Lung (tissue), 12 donors: ENCODE measurements around the gene LPAR1. TPM values are rescaled to one million over a fixed set of nuclear protein-coding genes. Genes with fewer than 3 reads are reported as not detected.

Experiments used
- ATAC-seq: fragments of 200-7000 bp; cut with Tn5 transposase; one replicate; pipeline ENCODE4 v1.9.1; 2020; ENCODE audit warnings: moderate number of reproducible peaks; ENCODE audit not compliant: insufficient read depth, low FRiP score
- DNase-seq, 3 donors: peaks; one replicate each; pipeline ENCODE4 v3.0.0-alpha.2; 2013 to 2017
- H3K27ac ChIP-seq, 2 donors: one replicate each; pipeline ENCODE4 v1.5.1; 2013; ENCODE audit warnings: mild to moderate bottlenecking in 2 of 2, moderate library complexity in 2 of 2, control low read depth in 1 of 2, inconsistent platforms in 1 of 2, low read depth in 1 of 2, low read length in 1 of 2
- H3K27me3 ChIP-seq, 3 donors: one replicate each; pipeline ENCODE4 v1.5.1; 2013; ENCODE audit warnings: low read length in 2 of 3; ENCODE audit not compliant: control insufficient read depth in 3 of 3, insufficient read depth in 3 of 3
- H3K36me3 ChIP-seq, 4 donors: one replicate each; pipeline ENCODE4 v1.5.1; 2013; ENCODE audit warnings: low read length in 4 of 4, mild to moderate bottlenecking in 1 of 4, moderate library complexity in 1 of 4; ENCODE audit not compliant: control insufficient read depth in 4 of 4, insufficient read depth in 4 of 4
- H3K4me1 ChIP-seq, 5 donors: one replicate each; pipeline ENCODE4 v1.5.1; 2013; ENCODE audit warnings: low read length in 5 of 5, mild to moderate bottlenecking in 2 of 5, moderate library complexity in 1 of 5; ENCODE audit not compliant: control insufficient read depth in 5 of 5, insufficient read depth in 5 of 5
- H3K4me3 ChIP-seq: one replicate; pipeline ENCODE4 v1.5.1; 2013; ENCODE audit warnings: mild to moderate bottlenecking, control low read depth, moderate library complexity
- H3K9ac ChIP-seq, 2 donors: one replicate each; pipeline ENCODE4 v1.5.1; 2013; ENCODE audit warnings: low read length in 2 of 2, control low read depth in 1 of 2; ENCODE audit not compliant: insufficient read depth in 1 of 2
- H3K9me3 ChIP-seq, 4 donors: one replicate each; pipeline ENCODE4 v1.5.1; 2013; ENCODE audit warnings: low read length in 3 of 4, mild to moderate bottlenecking in 1 of 4, moderate library complexity in 1 of 4; ENCODE audit not compliant: control insufficient read depth in 4 of 4, insufficient read depth in 3 of 4
- WGBS, 2 donors: extraction: QIAGEN DNeasy Blood & Tissue Kit; methylation state at CpG; one replicate each; pipeline ENCODE4 v1.1.7; 2013; 5-methylcytosine and 5-hydroxymethylcytosine counted together
- polyA plus RNA-seq, 2 donors: library from polyadenylated mRNA; stranded (reverse); fragments of 200-250 nt; gene quantifications; one replicate each; pipeline ENCODE4 v1.2.1, GENCODE V29; 2013
- total RNA-seq, 2 donors: library from RNA; depleted of rRNA in 1 of 2; stranded (reverse); fragments of >200 nt in 1 of 2; gene quantifications; one replicate each; pipeline ENCODE4 v1.2.1, GENCODE V29; 2014 to 2021
- TF ChIP-seq, protein P1 (sequence below): IDR thresholded peaks from 2 replicates; pipeline ENCODE4 v1.5.1; 2012; ENCODE audit warnings: mild to moderate bottlenecking; ENCODE audit errors: control extremely low read depth, extremely low read depth
- donor health status: control.
- donor health status: control.
- donor health status: Bipolar disorder and iron deficiency.
- donor health status: healthy.
- donor health status: DM: yes; HTN: yes; CAD: no.

Gene LPAR1
- total and polyA plus RNA-seq, 4 donors: 5.2 to 47.6 (median 23.3) TPM

DNA sequence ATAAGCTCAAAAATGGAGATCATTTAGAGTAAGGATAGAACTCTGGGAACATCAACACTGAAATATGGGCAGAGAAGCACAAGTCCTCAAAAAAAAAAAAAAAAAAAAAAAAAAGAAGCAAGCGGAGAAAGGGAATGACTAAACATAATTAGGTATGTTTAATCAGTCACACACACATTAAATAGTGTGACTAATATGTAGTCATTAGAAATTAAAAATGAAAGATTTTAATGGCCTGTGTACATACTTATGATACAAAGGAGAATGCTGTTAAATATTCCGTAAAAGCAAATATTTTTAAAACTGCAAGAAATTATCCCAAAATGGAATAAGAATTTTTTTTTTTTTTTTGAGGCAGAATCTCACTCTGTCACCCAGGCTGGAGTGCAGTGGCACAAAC is 10.5 kb downstream of the LPAR1 start:
- TF ChIP-seq, protein P1, sequence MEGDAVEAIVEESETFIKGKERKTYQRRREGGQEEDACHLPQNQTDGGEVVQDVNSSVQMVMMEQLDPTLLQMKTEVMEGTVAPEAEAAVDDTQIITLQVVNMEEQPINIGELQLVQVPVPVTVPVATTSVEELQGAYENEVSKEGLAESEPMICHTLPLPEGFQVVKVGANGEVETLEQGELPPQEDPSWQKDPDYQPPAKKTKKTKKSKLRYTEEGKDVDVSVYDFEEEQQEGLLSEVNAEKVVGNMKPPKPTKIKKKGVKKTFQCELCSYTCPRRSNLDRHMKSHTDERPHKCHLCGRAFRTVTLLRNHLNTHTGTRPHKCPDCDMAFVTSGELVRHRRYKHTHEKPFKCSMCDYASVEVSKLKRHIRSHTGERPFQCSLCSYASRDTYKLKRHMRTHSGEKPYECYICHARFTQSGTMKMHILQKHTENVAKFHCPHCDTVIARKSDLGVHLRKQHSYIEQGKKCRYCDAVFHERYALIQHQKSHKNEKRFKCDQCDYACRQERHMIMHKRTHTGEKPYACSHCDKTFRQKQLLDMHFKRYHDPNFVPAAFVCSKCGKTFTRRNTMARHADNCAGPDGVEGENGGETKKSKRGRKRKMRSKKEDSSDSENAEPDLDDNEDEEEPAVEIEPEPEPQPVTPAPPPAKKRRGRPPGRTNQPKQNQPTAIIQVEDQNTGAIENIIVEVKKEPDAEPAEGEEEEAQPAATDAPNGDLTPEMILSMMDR: no peak
- DNase-seq (no peak), ATAC-seq (no peak)
- no peaks in the 10 kb centered on the region for H3K9me3 ChIP-seq
- H3K4me3 ChIP-seq: no peak overlapping the region
- no peak overlapping the region for H3K9ac ChIP-seq
- H3K4me1 ChIP-seq: peaks cover 0 to 11% (median 0%) of the 10 kb centered on the region in 5 donors
- H3K27ac ChIP-seq: no peak overlapping the region
- WGBS, 2 donors: 93 to 94% methylated on average over 2 of the region's 2 CpGs
- H3K36me3 ChIP-seq: peaks cover 0 to 12% (median 1%) of the 10 kb centered on the region in 4 donors
- no peaks in the 10 kb centered on the region for H3K27me3 ChIP-seq

DNA sequence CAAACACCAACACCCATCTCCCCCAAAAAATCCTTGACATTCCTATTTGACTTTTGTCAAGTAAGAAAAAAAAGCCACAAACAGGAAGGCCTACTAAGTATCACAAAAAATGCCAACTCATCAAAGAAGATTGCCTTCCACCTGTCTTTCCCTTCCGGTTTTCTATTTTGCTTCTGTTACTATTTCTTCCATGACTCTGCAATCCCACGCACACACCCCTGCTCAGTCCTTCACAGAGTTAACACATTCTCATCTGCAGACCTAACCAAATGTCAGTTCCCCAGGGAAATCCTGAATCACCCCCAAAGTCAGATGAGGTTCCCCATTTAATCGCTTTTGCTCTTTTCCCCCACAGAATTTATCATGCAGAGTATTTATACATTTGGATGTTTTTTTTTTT is 15.1 kb downstream of the LPAR1 start:
- WGBS, 2 donors: 36 to 60% methylated on average over 3 of the region's 3 CpGs
- no peaks in the 10 kb centered on the region for H3K27me3 ChIP-seq
- H3K9me3 ChIP-seq: no peaks in the 10 kb centered on the region
- TF ChIP-seq, protein P1: no peak
- H3K36me3 ChIP-seq: no peaks in the 10 kb centered on the region
- H3K4me3 ChIP-seq: no peak overlapping the region
- DNase-seq (no peak), ATAC-seq (no peak)
- no peak overlapping the region for H3K27ac ChIP-seq
- H3K4me1 ChIP-seq: peaks cover 0 to 11% (median 0%) of the 10 kb centered on the region in 5 donors
- H3K9ac ChIP-seq: no peak overlapping the region

DNA sequence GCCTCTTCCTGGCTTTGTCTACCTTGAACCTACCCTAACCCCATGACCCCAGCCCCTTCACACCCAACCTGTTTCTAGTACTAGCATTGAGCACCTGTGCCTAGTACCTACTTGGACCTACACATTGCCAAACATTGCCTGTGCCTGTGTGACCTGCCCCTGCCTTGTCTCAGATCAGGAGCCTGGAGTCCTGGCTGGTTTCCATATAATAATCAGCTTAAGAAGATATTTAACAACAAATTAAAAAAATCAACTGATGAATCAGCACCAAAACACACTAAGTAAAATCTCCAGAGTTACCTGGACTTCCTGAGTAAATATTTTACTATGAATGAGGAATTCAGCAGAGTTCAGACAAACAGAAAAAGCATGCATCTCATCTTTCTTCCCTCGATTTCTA is 17.7 kb downstream of the LPAR1 start:
- no peaks in the 10 kb centered on the region for H3K9me3 ChIP-seq
- no peak overlapping the region for H3K9ac ChIP-seq
- TF ChIP-seq, protein P1: no peak
- WGBS, 2 donors: 61 to 84% methylated on average over 1 of the region's 1 CpG
- ATAC-seq: no peak
- no peak overlapping the region for H3K27ac ChIP-seq
- no peak for DNase-seq
- H3K4me1 ChIP-seq: peaks cover 0 to 30% (median 10%) of the 10 kb centered on the region in 5 donors
- H3K27me3 ChIP-seq: no peaks in the 10 kb centered on the region
- H3K4me3 ChIP-seq: no peak overlapping the region
- H3K36me3 ChIP-seq: no peaks in the 10 kb centered on the region

DNA sequence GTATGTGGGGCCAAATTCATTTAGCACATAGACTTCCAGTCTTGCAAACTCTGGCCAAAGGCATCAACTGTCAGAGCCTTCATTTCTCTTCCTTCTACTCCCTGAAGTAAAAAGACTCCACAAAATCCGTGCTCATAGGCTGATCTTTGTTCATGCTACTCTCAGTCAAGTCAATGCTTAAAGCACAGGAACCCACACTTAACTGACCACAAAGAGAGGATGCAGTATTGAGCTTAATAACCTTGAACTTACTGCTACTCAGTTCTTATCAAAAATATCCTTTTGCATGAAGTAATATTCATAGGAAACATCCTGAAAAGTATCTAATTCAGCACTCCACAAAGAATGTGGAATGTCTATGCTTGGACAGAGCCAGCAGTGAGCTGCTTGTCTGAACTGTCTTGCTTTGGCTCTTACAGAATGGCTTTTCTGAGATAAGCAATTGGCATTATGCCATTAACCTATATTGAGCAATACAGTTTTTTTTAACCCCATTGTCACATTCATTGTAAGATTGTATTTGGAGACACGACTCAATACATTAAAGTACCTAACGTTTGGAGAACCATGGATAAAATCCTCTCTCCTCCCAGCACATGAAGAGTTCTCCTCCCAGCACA is 21.7 kb downstream of the LPAR1 start:
- H3K27me3 ChIP-seq: no peaks in the 10 kb centered on the region
- no peaks in the 10 kb centered on the region for H3K9me3 ChIP-seq
- H3K4me3 ChIP-seq: no peak overlapping the region
- no peaks in the 10 kb centered on the region for H3K36me3 ChIP-seq
- 9 to 17% methylated on average over 3 of the region's 3 CpGs for WGBS, 2 donors
- DNase-seq (peak; percentile 59 to 95 (median 93)), ATAC-seq (no peak)
- TF ChIP-seq, protein P1: no peak
- peaks cover 0 to 43% (median 22%) of the 10 kb centered on the region in 5 donors for H3K4me1 ChIP-seq
- no peak overlapping the region for H3K27ac ChIP-seq
- peak overlapping the region in 1 of 2 donors; percentile 4 for H3K9ac ChIP-seq
